ENCODE measurements around the gene BAIAP2L1. TPM values are rescaled to one million over a fixed set of nuclear protein-coding genes. Genes with fewer than 3 reads are reported as not detected.

Gene BAIAP2L1
- total and polyA plus RNA-seq, 9 of the 15 experiments (the other 6 are each of a cell fraction or from before 2014, with no cell fraction given) = 4.2 to 29.8 (median 15.5) TPM

GRCh38 chr7:98400542-98401340 lies at the start of gene BAIAP2L1 (continued):
- TF ChIP-seq, protein P1, sequence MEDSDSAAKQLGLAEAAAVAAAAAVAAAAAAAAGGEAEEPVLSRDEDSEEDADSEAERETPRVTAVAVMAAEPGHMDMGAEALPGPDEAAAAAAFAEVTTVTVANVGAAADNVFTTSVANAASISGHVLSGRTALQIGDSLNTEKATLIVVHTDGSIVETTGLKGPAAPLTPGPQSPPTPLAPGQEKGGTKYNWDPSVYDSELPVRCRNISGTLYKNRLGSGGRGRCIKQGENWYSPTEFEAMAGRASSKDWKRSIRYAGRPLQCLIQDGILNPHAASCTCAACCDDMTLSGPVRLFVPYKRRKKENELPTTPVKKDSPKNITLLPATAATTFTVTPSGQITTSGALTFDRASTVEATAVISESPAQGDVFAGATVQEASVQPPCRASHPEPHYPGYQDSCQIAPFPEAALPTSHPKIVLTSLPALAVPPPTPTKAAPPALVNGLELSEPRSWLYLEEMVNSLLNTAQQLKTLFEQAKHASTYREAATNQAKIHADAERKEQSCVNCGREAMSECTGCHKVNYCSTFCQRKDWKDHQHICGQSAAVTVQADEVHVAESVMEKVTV (CRISPR knock-in tag; IDR thresholded peaks at IDR 0.05) = no peak
- no peak for TF ChIP-seq JUN (IDR thresholded peaks at IDR 0.05; ENCODE audit: borderline replicate concordance, low read depth, low read length)
- TF ChIP-seq JUN (CRISPR knock-in tag; IDR thresholded peaks at IDR 0.05; ENCODE audit: borderline replicate concordance) = no peak
- TF ChIP-seq SLC30A9 (CRISPR knock-in tag; IDR thresholded peaks at IDR 0.05) = no peak
- TF ChIP-seq, protein P2, sequence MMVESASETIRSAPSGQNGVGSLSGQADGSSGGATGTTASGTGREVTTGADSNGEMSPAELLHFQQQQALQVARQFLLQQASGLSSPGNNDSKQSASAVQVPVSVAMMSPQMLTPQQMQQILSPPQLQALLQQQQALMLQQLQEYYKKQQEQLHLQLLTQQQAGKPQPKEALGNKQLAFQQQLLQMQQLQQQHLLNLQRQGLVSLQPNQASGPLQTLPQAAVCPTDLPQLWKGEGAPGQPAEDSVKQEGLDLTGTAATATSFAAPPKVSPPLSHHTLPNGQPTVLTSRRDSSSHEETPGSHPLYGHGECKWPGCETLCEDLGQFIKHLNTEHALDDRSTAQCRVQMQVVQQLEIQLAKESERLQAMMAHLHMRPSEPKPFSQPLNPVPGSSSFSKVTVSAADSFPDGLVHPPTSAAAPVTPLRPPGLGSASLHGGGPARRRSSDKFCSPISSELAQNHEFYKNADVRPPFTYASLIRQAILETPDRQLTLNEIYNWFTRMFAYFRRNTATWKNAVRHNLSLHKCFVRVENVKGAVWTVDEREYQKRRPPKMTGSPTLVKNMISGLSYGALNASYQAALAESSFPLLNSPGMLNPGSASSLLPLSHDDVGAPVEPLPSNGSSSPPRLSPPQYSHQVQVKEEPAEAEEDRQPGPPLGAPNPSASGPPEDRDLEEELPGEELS (CRISPR knock-in tag; IDR thresholded peaks at IDR 0.05; ENCODE audit: borderline replicate concordance) = peak; percentile 65; the same call in 1 of the 2 replicates
- TF ChIP-seq, protein P3, sequence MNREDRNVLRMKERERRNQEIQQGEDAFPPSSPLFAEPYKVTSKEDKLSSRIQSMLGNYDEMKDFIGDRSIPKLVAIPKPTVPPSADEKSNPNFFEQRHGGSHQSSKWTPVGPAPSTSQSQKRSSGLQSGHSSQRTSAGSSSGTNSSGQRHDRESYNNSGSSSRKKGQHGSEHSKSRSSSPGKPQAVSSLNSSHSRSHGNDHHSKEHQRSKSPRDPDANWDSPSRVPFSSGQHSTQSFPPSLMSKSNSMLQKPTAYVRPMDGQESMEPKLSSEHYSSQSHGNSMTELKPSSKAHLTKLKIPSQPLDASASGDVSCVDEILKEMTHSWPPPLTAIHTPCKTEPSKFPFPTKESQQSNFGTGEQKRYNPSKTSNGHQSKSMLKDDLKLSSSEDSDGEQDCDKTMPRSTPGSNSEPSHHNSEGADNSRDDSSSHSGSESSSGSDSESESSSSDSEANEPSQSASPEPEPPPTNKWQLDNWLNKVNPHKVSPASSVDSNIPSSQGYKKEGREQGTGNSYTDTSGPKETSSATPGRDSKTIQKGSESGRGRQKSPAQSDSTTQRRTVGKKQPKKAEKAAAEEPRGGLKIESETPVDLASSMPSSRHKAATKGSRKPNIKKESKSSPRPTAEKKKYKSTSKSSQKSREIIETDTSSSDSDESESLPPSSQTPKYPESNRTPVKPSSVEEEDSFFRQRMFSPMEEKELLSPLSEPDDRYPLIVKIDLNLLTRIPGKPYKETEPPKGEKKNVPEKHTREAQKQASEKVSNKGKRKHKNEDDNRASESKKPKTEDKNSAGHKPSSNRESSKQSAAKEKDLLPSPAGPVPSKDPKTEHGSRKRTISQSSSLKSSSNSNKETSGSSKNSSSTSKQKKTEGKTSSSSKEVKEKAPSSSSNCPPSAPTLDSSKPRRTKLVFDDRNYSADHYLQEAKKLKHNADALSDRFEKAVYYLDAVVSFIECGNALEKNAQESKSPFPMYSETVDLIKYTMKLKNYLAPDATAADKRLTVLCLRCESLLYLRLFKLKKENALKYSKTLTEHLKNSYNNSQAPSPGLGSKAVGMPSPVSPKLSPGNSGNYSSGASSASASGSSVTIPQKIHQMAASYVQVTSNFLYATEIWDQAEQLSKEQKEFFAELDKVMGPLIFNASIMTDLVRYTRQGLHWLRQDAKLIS (CRISPR knock-in tag; IDR thresholded peaks at IDR 0.05) = 0 out of 2 replicates have a peak, but pooled peaks have one; percentile 70
- TF ChIP-seq ELF2 (CRISPR knock-in tag; IDR thresholded peaks at IDR 0.05) = no peak
- TF ChIP-seq ZNF184 (CRISPR knock-in tag; IDR thresholded peaks at IDR 0.05) = no peak
- TF ChIP-seq SRSF3 (IDR thresholded peaks at IDR 0.05; ENCODE audit: insufficient read depth, low read length) = no peak
- TF ChIP-seq SIN3A (IDR thresholded peaks at IDR 0.05; ENCODE audit: borderline replicate concordance in 2 of 2, control insufficient read depth in 1 of 2, low read depth in 2 of 2, low read length in 2 of 2) = peak in 1 of 2 experiments; percentile 55; a peak in 2 of 4 replicates
- TF ChIP-seq FOXK2 (conservative IDR thresholded peaks at IDR 0.05 in 1 of 2, IDR thresholded peaks at IDR 0.05 in 1 of 2; ENCODE audit: low read depth in 2 of 2) = no peak
- no peak for TF ChIP-seq NKRF (IDR thresholded peaks at IDR 0.05; ENCODE audit: borderline replicate concordance)
- TF ChIP-seq WHSC1 (IDR thresholded peaks at IDR 0.05; ENCODE audit: low read length) = no peak
- TF ChIP-seq HNRNPLL (IDR thresholded peaks at IDR 0.05; ENCODE audit: low read depth, low read length, poor library complexity, severe bottlenecking) = peak; percentile 43
